Activated CD8-positive, alpha-beta memory T cell treated with anti-CD3 and anti-CD28 coated beads for 4 hours (primary cell): Measurements from ENCODE around the gene CDRT4.
"Not testable (repeated sequence)": the region's sequence is repeated elsewhere in the genome, so short reads cannot be mapped to it uniquely, and the experiment has no call there.

Experiments used
- DNase-seq, 2 donors: peaks; one replicate each; pipeline ENCODE4 v3.0.0-alpha.2; 2020; ENCODE audit warnings: low read depth in 2 of 2

The CDRT4 gene

DNA sequence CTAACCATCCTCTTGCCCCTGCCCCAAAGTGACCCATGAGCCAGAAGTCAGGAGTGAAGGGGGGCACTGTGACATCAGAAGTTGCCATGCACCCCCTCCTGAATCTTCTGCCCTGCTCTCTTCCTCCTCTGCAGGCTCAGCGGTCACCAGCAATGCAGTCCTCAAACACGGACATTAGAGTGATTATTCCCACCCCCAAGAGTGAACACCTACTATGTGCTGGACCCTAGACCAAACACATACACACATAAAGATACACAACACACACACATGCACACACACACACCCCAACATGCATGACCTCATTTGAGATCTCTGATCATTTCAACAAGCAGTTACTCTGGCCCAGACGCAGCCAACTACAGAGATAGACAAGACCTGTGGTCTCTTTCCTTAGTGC, at the start of gene CDRT4:
CDRT4 (minus strand) TSS at position 30 of the 400 bp plus-strand sequence. CDS start 27,383 bp downstream, outside the sequence.
- no peak for DNase-seq

DNA sequence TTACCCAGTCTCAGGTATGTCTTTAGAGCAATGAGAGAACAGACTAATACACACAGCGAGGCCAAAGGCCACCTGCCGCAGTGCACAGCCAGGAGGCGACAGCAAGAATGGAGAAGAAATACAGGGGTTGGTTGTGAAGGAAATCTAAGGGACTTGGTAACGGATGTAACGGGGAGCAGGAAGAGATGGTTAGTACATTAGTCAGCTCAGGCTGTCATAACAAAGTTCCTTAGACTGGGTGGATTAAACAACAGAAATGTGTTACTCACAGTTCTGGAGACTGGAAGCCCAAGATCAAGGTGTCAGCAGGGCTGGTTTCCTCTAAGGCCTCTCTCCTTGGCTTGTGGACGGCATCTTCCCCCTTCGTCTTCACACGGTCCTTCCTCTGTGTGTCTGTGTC, 48.7 kb upstream of the CDRT4 start:
- DNase-seq = no peak

DNA sequence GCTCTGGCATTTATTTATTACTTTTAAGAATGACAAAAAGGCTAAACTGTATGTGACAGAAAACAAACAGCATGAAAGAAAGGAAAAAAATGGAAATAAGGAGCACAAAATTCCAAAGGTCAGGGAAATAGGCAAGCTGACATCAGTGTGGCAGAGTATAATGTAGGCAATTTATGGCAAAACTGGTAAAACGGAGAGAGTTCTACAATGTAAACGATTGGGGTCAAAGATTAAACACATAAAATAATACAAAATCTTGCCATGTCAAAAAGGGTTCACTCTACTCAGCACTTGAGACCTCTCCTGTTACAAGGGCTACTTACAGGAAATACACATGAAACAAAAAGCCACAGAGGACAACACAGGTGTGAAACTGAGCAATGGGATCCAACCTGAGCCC, 47.0 kb upstream of the CDRT4 start:
- no peak for DNase-seq

DNA sequence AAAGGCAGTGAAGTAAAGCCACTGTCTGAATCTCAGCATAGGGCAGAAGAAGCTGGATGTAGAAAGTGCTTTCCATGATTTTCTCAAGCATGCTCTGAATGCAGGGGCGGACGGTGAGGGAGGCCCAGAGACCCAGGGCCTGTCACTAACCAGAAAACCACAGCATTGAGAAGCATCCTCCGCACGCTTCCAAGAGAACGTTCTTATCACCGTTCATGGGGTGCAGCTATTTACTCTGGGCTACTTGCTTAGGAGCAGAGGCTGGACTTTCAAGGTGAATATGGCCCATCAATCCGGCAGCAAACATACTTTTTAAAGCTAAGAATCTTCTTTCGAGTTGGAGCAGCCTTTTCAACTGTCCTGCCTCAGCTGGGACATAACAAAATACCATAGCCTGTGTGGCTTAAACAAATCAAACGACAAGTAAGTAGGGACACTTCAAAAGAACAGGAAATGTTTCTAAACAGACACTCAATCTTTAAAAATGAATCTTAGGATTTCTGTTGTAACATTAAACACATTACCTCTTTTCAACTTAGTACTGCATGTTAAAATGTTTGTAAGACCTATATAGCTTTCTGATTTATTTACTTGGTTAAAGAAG, 46.5 kb upstream of the CDRT4 start:
- no peak for DNase-seq

DNA sequence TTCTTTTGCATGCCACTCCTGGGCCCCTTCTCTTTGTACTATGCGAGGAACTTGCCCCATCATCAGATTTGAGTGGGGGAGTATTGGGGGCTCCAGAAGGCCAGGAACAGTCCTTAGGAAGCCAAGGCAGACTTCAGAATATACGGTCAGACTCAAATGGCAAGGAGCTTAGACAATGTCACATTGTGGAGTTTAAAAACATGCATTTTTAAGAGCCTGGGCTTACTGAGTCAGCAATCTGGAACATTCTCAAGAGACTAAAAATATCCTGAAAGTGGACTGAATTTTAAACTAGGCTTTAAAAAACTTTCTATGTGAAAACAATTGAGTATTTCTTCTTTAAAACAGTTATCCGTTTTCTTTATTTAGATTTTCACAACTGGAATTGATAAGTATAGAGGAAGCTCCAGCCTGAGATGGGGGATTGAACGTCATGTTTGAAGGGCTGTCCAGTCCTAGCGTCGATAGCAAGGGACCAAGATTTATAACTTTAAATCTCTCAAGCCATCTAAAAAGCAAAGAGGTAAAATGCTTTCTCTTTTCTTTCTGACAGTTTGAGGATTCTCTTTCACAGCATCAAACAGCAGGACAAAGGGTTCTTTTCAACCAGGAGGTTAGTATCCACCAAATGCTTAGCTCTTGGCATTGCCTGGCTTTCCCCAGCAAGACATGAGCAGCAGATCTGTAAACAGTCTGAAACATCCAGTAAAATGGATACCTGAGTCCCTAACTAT, 45.8 kb upstream of the CDRT4 start:
- DNase-seq = no peak

DNA sequence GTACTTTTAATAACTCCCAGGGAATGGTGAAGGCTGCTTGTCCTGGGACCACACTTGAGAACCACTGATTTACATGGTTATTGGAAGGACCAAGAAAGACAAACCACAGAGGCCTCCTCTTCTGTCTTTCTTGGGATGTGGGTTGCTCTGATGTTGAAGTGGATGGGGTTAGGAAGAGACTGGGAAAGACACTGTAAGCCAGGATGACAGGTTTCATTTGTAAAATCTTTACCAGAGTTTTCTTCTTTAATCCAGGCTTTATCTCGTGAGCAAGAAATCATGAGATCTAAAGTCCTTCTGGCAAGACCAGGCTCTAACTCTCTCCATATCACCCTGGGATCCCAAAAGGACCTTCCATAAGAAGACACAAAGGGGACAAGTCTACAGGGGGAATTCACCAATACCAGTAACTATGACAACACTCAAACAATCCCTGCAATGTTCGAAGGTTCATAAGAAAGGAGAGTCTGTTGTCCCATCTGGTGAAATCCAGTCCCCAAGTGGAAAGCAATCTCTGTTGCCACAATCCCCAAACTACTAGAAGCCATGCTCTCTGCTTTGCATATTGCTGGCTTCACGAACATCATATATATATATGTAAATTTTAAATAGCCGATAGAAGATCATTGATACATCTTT, 44.8 kb upstream of the CDRT4 start:
- DNase-seq = no peak

DNA sequence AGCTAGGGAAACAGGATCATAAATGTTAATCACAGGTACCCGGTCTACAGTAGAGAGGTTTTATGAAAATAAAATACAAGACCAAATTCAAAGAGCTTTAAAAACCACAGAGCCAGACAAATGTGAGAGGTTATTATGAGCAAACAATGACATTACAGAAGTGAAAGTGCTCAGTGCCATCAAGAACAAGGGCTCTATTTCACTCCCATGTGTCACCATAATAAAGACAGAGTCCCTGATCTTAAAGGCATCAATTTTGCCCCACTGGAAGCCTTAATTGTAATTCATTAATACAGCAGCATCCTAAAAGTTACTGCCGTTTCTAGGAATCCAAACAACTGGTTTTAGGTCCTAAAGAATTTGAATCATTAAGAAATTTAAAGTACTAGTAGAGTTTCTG, 43.7 kb upstream of the CDRT4 start:
- DNase-seq = no peak

DNA sequence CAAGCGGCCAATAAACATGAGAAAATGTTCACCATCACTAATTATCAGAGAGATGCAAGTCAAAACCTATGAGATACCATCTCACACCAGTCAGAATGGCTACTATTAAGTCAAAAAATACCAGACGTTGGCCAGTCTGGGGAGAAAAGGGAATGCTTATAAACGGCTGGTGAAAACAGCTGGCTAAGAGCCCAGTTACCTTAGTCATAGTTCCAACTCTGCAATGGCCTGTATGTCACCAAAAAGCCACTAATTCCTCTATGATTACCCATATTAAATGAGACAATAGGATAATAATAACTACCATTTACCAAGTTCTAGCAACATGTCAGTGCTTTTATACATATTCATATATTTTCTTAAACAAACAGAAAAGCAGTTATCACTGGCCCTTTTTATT, 42.9 kb upstream of the CDRT4 start:
- no peak for DNase-seq

DNA sequence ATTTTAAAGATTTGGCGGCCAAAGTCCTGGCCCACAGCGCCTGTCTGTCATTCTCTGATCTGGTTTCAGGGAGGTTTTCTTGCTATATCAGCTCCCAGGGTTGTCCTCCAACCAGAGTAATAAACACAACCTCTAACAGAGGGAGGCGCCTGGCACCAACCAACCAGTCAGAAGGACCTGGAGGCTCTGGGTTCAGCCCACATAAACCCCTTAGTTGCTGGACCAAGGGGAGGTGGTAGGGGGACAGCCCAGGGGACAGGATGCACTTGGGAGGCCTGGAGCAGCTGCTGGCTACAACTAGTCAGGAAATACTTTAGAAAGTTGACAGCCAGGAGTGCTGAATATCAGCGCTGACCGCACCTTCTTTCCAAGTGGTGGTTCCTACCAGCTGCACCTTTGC, 41.7 kb upstream of the CDRT4 start:
- no peak for DNase-seq

DNA sequence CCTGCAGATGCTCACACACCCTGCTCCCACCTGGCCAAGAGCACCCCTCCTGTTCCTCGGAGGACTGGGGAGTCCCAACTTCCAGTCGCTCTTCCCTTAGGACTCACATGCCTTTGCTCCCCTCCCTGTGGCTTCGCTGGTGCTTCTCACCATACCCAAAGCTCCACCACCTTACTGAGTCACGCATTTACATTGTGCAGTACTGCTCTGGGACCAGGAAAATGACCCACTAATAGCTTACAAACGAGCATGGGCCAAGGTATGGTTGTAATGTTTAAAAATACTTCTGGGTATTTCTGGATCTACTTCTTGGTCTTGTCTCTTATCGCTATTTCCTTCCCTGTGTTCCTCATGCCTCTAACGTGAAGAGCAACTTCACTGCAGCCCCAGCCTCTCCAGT, 41.0 kb upstream of the CDRT4 start:
- no peak for DNase-seq

DNA sequence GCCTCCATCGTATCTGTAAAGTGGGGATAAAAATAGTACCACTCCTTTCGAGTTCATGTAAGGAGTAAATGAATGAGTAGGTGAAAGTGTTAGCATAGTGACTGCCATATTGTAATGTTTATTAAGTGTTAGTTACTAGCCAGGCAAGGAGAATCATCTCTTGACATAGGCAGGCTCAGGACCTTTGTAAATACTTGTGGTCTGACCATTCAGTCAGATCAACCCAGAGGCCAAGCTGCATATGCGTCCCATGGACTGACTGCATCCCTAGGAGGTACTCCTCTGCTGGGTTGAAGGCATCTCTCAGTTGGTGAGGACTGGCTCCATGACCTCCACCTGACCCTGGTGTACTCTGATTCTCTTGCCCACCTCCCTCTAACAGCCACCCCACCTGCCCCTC, 40.5 kb upstream of the CDRT4 start:
- DNase-seq = no peak

DNA sequence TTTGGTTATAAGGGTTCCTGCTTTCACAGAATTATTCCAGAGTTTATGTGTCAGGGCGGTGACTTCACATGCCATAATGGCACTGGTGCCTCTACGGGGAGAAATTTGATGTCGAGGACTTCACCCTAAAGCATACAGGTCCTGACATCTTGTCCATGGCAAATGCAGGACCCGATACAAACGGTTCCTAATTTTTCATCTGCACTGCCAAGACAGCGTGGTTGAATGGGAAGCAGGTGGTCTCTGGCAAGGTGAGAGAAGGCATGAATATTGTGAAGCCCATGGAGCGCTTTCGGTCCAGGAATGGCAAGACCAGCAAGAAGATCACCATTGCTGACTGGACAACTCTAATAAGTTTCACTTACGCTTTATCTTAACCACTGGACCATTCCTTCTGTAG, 39.6 kb upstream of the CDRT4 start:
- no peak for DNase-seq

DNA sequence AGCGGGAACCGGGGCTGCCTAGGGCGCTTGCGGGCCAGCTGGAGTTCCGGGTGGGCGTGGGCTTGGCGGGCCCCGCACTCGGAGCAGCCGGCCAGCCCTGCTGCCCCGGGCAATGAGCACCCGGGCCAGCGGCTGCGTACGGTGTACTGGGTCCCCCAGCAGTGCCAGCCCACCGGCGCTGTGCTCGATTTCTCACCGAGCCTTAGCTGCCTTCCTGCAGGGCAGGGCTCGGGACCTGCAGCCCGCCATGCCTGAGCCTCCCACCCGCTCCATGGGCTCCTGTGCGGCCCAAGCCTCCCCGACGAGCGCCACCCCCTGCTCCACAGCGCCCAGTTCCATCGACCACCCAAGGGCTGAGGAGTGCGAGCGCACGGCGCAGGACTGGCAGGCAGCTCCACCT, 38.3 kb upstream of the CDRT4 start:
- not testable (repeated sequence) for DNase-seq

DNA sequence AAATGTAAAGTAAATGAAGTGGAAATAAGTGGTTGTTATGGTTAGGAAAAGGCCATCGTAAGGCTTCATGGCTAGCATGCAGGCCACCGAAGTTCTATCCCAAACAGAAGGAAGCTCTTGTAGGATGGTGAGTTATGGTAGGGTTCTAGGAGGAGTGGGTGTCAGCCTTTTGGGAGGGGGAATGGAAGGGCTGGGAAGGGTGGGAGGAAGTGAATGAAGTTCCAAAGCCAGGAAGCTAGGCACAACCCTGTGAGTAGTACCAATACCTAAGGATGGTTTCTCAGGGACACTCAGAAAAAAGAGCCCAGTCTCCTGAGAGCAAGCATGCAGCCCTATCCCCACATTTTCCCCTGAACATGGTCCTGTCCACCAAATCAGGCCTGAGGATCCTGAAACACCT, 36.3 kb upstream of the CDRT4 start:
- no peak for DNase-seq

DNA sequence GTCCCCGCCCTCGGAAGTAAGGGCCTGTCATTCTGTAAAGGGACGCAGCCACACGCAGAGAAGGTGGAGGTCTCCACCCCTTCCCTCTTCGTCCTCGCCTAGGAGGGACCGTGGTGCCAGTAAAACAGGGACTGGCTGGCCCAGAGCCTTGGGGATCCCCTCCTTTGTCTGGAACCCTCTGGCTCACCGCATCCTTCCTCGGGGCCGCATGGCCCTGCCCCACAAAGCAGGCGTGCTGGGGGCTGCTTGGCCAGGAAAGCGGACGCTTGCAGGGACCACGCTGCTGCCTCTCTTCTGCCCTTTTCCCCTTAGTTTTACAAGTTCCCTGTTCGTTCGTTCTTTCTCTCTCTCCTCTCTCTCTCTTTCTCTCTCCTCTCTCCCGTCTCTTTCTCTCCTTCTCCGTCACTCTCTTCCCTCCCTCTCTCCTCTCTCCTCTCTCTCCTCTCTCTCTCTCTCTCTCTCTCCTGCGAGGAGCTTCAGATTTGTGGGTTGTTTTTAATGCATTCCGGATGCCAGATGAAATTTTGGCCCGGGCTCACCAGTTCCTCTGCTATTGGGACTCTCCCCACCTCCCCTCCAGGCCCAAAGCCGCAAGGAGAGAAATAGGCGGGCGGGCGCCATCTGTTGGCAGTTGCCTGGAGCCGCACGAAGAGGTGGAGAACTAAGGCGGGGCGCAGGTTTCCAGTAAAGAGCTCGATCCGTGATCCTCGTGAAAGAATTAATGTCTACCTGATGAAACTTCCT, 35.1 kb upstream of the CDRT4 start:
- DNase-seq = peak; percentile 15 to 38

DNA sequence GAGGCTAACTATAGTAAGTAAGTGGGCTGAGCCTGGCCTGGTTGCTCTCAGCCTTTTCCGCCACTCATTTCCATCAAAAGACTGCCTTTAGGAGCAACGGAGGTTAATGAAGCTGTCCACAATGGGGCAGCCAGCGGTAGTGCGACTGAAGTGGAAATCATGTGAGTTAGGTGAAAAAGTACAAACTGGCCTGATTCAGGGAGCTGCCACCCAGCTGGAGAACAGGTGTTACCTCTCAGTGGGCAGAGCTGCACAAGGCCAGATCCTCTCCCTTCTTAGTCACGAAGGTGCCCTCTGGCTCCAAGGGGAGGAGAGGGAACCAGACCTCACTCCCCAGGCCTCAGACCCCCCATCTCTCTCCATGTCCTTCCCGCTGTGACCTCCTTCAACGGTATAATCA, 34.4 kb upstream of the CDRT4 start:
- DNase-seq = no peak

DNA sequence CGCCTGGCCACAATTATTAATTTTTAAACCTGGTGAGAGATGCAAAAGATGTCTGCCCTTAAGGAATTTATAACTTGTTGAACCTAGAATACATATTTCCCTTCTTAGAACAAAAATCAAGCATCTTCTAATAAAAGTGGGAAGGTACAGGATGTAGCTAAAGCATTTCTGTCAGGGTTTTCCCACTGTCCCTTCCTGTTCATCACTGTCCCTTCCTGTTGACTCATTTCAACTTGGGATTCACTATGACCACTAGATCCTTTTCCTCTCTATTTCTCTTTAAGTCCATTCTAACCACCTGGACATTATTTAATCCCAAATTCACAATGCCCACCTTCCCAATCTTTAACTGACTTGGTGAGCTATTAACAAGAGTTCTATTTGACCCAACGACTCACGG, 33.9 kb upstream of the CDRT4 start:
- DNase-seq = no peak

DNA sequence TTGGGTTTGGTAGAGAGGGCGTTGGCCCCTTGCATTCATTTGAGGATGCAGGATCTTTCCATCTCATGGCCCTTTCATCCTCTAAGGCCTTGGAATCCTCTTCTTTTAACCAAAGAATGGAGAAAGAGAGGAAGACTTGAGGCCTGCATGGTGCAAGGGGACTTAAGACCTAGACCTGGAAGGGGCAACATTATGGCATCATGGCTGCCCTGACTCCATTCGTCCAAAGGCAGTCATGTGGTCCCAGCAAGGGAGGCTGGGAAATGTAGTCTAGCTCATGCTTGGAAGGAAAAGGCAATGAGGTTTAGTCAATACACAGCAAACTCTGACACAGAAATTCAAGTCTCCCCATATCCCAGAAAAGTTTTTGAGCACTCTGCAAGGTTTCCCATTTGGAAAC, 30.7 kb upstream of the CDRT4 start:
- no peak for DNase-seq

DNA sequence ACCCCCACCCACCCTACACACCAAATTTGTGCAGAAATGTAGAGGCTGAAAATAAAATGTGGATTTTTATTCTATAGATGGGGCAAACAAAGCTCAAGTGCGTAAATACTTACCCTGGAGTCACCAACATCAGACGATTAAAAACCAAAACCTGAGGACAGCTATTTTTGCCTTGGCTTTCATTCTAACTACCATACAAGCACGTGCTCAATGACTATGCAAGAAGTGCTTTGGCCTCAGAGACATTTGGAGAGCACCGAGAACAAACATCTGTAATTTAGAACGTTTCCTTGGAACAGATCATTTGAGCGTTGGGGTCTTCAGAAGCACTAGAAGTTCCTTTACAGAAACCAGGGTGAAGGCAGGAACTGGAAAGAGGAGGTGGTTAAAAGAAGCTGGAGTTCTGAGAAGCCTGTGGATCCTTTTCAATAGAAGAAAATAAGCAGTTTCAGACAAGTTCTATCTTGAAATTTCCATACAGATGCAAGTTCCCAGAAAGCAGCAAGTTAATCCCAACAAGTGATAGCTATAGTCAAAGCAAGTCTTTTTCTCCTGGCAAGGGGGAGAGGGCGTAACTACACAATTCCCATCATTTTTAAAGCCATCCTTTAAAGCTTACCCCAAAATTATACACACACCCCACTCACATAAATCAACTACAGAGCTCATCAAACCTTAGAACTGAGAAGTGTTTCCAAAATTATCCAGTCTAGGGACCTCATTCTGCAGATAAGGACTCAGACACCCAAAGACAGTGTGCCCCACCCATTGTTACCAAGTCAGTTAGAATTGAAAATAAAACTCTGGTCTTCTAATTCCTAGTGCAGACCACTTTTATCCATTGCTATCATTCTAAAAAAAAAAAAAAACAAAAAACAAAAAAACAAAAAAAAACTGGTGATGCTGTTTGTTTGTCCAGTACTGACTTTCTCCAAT, 29.6 kb upstream of the CDRT4 start:
- DNase-seq = no peak

DNA sequence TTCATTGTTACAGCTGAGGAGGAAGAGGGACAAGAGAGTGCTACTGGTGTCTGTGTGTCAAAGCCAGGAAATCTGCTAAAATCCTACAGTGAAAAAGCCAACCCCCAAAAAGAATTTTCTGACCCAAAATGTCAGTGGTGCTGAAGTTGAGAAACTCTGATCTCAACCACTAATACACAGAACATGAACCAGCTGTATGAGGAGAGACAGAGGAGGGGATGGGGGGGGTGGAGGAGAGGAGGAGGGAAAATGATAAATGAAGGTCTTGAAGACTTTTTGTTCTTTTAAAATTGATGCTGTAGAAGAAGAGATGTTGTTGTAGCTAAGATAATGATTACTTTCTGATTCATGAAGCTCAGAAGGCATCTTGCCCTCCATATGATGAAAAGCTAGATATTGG, 27.4 kb upstream of the CDRT4 start:
- DNase-seq = no peak

DNA sequence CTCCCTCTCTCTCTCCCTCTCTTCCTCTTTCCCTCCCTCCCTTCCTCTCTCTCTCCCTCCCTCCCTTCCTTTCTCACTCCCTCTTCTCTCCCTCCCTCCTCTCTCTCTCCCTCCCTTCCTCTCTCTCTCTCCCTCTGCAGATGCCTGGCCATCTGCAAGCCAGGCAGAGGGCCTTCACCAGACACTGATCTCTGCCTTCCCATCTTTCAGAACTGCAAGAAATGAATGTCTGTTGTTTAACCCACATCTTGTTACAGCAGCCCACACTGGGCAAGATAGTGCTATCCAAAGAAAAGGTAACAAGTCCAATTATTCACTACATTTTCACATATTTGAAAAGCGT, 26.2 kb upstream of the CDRT4 start:
- DNase-seq = no peak
